ENCODE data around the gene CXCR1.
"Not testable (repeated sequence)": the region's sequence is repeated elsewhere in the genome, so short reads cannot be mapped to it uniquely, and the experiment has no call there.

The CXCR1 gene

GRCh38 chr2:218161644-218162043 is 5.1 kb downstream of the CXCR1 start:
- DNase-seq (ENCODE audit: low read depth in 2 of 2) = no peak

DNA sequence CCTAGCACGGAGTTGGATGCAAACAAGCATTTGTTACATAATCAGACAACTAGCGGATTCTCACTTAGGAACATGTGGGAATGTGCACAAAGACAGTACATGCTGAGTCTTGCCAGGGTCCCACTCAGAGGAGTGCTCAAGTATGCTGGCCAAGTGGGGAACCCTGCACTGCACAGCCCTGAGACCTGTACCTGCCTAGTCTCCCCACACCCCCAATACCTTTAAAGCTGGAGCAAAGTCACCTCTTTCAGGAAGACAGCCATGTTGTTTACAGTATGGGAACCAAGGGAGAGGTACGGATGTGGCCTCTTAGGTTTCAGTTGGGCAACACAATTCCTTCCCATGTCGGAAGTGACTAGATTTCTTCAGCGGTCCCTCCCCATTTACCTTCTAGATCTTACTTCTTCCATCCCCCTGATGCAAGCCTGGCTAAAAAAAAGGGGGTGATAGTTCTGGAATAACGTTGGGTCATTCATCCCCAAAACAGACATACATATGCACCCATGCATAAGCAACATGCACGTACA is 10.7 kb downstream of the CXCR1 start:
- DNase-seq (ENCODE audit: low read depth in 2 of 2) = no peak

GRCh38 chr2:218152777-218153176 is 14.0 kb downstream of the CXCR1 start:
- no peak for DNase-seq (ENCODE audit: low read depth in 2 of 2)

GRCh38 chr2:218152172-218152571 is 14.6 kb downstream of the CXCR1 start:
- DNase-seq (ENCODE audit: low read depth in 2 of 2) = no peak

- DNase-seq (ENCODE audit: low read depth in 2 of 2) = no peak
Measured at GRCh38 chr2:218149848-218150440, 16.8 kb downstream of the CXCR1 start.

DNA sequence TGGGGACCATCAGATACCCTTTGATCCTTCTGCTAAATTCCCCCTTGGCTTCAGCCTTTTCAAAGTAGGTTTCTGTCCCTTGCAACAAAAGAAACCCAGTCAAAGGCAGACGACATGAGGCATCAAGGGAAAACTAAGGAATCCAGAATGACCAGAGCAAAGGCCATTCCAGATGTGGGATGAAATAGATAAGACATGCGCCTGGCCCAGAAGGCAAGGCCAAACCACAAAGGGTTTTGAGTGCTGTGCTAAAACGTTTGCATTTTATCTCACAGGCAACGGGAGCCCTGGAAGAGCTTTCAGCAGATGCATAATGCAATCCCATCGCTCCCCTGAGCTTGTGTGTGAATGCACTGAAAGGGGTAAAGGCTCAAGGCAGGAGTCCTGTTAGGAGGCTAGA is 17.7 kb downstream of the CXCR1 start:
- no peak for DNase-seq (ENCODE audit: low read depth in 2 of 2)

- no peak for DNase-seq (ENCODE audit: low read depth in 2 of 2)
Measured at GRCh38 chr2:218146056-218146455, 20.7 kb downstream of the CXCR1 start.

- no peak for DNase-seq (ENCODE audit: low read depth in 2 of 2)
Measured at GRCh38 chr2:218145124-218145523, 21.6 kb downstream of the CXCR1 start.

- DNase-seq (ENCODE audit: low read depth in 2 of 2) = no peak
Measured at GRCh38 chr2:218138047-218138446, 28.7 kb downstream of the CXCR1 start.

- DNase-seq (ENCODE audit: low read depth in 2 of 2) = no peak
Measured at GRCh38 chr2:218137514-218137913, 29.2 kb downstream of the CXCR1 start.

DNA sequence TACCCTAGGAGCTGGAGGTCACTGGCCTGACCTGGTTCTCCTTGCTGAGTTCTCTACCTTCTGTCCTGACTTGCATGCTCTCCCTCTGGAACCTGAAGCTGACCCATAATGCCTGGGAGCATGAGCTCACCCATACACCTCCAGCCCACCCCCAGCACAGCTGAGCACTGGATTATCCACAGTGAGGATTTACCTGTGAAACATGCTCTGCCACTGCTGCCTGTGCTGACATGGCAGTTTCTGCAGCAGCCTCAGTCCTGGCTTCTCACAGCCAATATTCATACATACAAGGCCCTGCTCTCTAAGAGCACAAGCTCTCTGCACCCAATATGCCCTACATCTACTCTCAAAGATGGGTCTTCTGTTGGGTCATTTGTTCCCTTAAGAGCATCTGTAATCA is 35.9 kb downstream of the CXCR1 start:
- DNase-seq (ENCODE audit: low read depth in 2 of 2) = no peak

GRCh38 chr2:218130377-218130776 is 36.4 kb downstream of the CXCR1 start:
- DNase-seq (ENCODE audit: low read depth in 2 of 2) = no peak

DNA sequence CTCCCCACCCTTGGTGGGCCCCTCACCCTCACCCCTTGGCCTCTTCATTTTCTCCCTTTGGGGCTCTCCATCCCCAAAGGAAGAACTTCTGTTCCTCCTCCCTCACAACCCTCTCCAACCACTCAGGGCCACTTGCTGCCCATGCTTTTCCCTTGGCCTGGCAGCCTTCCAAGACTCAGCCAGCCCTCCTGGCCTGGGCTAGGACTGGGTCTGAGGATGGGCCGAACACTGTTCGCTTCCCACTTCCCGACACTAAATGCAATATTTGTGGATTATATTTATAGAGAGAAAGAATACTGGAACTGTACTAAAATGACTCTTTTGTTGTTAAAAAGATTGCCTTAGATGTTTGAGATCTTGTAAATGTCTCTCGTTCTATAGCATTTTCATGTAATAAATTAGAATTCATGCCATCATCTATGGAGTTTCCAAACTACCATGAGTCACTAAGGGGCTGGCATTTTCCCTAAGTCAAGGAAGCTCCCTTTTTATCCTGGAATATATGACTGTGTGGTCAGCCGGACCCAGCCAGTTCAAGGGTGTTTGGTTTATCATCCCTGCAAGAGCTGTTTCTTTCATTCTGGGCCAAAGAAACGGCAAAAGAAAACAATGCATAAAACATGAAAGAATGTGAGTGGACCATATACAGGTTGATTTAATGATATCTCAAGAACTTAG is 37.2 kb downstream of the CXCR1 start:
- no peak for DNase-seq (ENCODE audit: low read depth in 2 of 2)

GRCh38 chr2:218128781-218129457 is 37.8 kb downstream of the CXCR1 start:
- no peak for DNase-seq (ENCODE audit: low read depth in 2 of 2)

GRCh38 chr2:218127929-218128455 is 38.8 kb downstream of the CXCR1 start:
- DNase-seq (ENCODE audit: low read depth in 2 of 2) = no peak

GRCh38 chr2:218125626-218126080 is 41.1 kb downstream of the CXCR1 start, which contains the start of gene CXCR2:
Gene CXCR2, plus strand, starts transcription at chr2:218126028. Its CDS starts 8,774 bp downstream, at chr2:218134802.
- DNase-seq (ENCODE audit: low read depth in 2 of 2) = no peak

DNA sequence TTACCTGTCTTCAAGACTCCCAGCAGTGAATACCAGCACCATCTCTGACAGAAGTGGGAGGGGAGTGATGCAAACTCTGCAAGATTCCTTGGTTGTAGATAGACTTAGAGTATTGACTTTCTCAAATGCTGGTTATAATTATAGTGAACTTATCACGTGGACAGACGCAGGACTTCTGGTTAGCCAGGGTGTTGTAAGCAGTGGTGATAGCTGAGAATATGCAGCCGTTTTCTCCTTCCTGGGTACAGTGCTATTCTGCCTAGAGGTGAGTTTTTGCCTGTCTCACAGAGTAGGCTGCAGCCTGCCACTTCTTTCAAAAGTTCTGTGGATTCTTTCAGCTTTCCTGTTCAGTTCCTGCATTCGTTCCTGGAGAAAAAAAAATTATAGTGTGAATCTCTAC is 41.7 kb downstream of the CXCR1 start:
- DNase-seq (ENCODE audit: low read depth in 2 of 2) = no peak

DNA sequence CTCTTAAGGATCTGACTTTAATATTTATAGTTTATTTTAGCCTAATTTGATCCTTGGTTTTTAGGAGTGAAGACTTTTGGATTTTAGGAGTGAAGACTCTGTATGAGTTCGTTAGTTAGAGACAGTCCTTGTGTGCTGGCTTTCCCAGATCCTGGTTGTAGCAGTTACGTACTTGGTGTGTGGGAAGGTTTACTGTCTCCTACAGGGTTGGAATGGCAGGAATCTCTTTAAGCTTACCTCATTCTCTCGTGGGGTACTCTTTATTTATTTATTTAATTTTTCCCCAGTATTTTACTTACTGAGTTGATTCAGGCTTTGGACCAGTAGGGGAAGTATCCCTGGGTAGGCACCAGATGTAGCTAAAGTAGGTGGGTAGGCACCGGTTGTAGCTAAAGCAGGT is 42.8 kb downstream of the CXCR1 start:
- no peak for DNase-seq (ENCODE audit: low read depth in 2 of 2)

- not testable (repeated sequence) for DNase-seq (ENCODE audit: low read depth in 2 of 2)
Measured at GRCh38 chr2:218122286-218122685, 44.5 kb downstream of the CXCR1 start.

- DNase-seq (ENCODE audit: low read depth in 2 of 2) = not testable (repeated sequence)
Measured at GRCh38 chr2:218121789-218122188, 45.0 kb downstream of the CXCR1 start.
